OCI-LY3 (cell line): ENCODE measurements around the gene ABHD10.

ENCODE experiments used
- CTCF ChIP-seq: fragments of 200-600, 300-600 bp; sonication (generic); IDR thresholded peaks from 2 replicates; pipeline ENCODE4 v1.5.1; 2014; ENCODE audit warnings: antibody characterized with exemption, low read length, low read depth
- EZH2phosphoT487 ChIP-seq: fragments of 200-600 bp; shearing (Covaris generic); IDR thresholded peaks from 2 replicates; pipeline ENCODE4 v1.6.1; 2018; ENCODE audit warnings: antibody characterized with exemption, mixed run types, low read depth

- TF ChIP-seq CTCF: no peak
- TF ChIP-seq EZH2phosphoT487: no peak
These were observed 55.6 kb downstream of the ABHD10 start, which contains the start of gene TMPRSS7 for GRCh38 chr3:112034436-112034835.
